Keratinocyte (primary cell): ENCODE measurements around the gene LY9. TPM values are rescaled to one million over a fixed set of nuclear protein-coding genes. Genes with fewer than 3 reads are reported as not detected.

Experiments
- DNase-seq: peaks from one replicate; pipeline ENCODE4 v3.0.0-alpha.2; 2011; ENCODE audit warnings: low read depth, missing footprints, low spot score
- FAIRE-seq: peaks from 2 replicates; lab custom pipeline; 2011; peaks lifted over from hg19 to GRCh38; lab: Jason Lieb, UNC
- H2AFZ ChIP-seq: 2 replicates; pipeline ENCODE4 v1.6.0; 2012; ENCODE audit warnings: low read length, control low read depth, inconsistent platforms; ENCODE audit not compliant: control insufficient read depth
- H3K27ac ChIP-seq: 2 replicates; pipeline ENCODE4 v1.5.1; 2011; ENCODE audit warnings: low read length; ENCODE audit not compliant: control insufficient read depth, insufficient read depth
- H3K27me3 ChIP-seq: 3 replicates; pipeline ENCODE4 v1.6.0; 2011; ENCODE audit warnings: low read length; ENCODE audit not compliant: control insufficient read depth, insufficient read depth; ENCODE audit errors: extremely low read depth
- H3K36me3 ChIP-seq, 2 experiments: 2 replicates in 1 of 2; 3 replicates in 1 of 2; pipeline ENCODE4 v1.5.1; 2011; ENCODE audit warnings: low read length in 2 of 2, mild to moderate bottlenecking in 1 of 2; ENCODE audit not compliant: control insufficient read depth in 2 of 2, insufficient read depth in 2 of 2; ENCODE audit errors: extremely low read depth in 1 of 2
- H3K4me1 ChIP-seq: 3 replicates; pipeline ENCODE4 v1.5.1; 2011; ENCODE audit warnings: low read length; ENCODE audit not compliant: control insufficient read depth, insufficient read depth; ENCODE audit errors: extremely low read depth
- H3K4me2 ChIP-seq: 3 replicates; pipeline ENCODE4 v1.6.0; 2011; ENCODE audit warnings: low read depth, low read length; ENCODE audit not compliant: control insufficient read depth, insufficient read depth; ENCODE audit errors: extremely low read depth
- H3K4me3 ChIP-seq, 3 experiments: fragments of 200-600 bp in 1 of 3; sonication (generic) in 1 of 3; 2 replicates in 2 of 3; 3 replicates in 1 of 3; pipeline ENCODE4 v1.5.1; 2011 to 2016; ENCODE audit warnings: low read length in 3 of 3, mild to moderate bottlenecking in 3 of 3, control low read depth in 2 of 3, inconsistent platforms in 1 of 3, low read depth in 1 of 3, mixed read lengths in 1 of 3, mixed run types in 1 of 3, moderate library complexity in 1 of 3; ENCODE audit not compliant: control insufficient read depth in 2 of 3, insufficient read depth in 2 of 3; ENCODE audit errors: extremely low read depth in 1 of 3
- H3K79me2 ChIP-seq: 2 replicates; pipeline ENCODE4 v1.6.0; 2012; ENCODE audit warnings: low read length; ENCODE audit not compliant: control insufficient read depth, insufficient read depth
- H3K9ac ChIP-seq: 3 replicates; pipeline ENCODE4 v1.6.0; 2011; ENCODE audit warnings: low read length; ENCODE audit not compliant: control insufficient read depth, insufficient read depth; ENCODE audit errors: extremely low read depth
- H3K9me1 ChIP-seq: 3 replicates; pipeline ENCODE4 v1.6.0; 2011; ENCODE audit warnings: low read length; ENCODE audit not compliant: control insufficient read depth, insufficient read depth; ENCODE audit errors: extremely low read depth
- H3K9me3 ChIP-seq: 2 replicates; pipeline ENCODE4 v1.5.1; 2012; ENCODE audit warnings: low read depth, low read length; ENCODE audit not compliant: control insufficient read depth
- H4K20me1 ChIP-seq: 3 replicates; pipeline ENCODE4 v1.6.0; 2011; ENCODE audit warnings: low read length; ENCODE audit not compliant: control insufficient read depth, insufficient read depth; ENCODE audit errors: extremely low read depth
- CTCF ChIP-seq, 3 experiments: IDR thresholded peaks in 1 of 3; conservative IDR thresholded peaks in 1 of 3; optimal IDR thresholded peaks in 1 of 3; 2 replicates in 2 of 3; 3 replicates in 1 of 3; pipeline versions ENCODE3 to v1.5.1; 2011; ENCODE audit warnings: low read length in 3 of 3, mild to moderate bottlenecking in 3 of 3, moderate library complexity in 2 of 3, control low read depth in 1 of 3, inconsistent platforms in 1 of 3; ENCODE audit not compliant: insufficient read depth in 2 of 3; ENCODE audit errors: extremely low read depth in 1 of 3
- EZH2 ChIP-seq: IDR thresholded peaks from one replicate; pipeline ENCODE4 v1.6.1; 2012; ENCODE audit warnings: inconsistent platforms, mild to moderate bottlenecking, low read length, moderate library complexity
- dilution Hi-C: fragments of 300-500 bp; cut with MboI; formaldehyde crosslinking; loops from one replicate; pipeline ENCODE4 v1.7.0; 2020; ENCODE audit warnings: low sequenced_read_pairs; ENCODE audit not compliant: extremely low pct_ligation_motif_present
- polyA plus RNA-seq, 5 experiments: library from polyadenylated mRNA; depleted of rRNA in 3 of 5; stranded (reverse) in 3 of 5; stranded (forward) in 1 of 5; unstranded in 1 of 5; fragments of >200 nt; gene quantifications; 1 replicate in 1 of 5; 2 replicates in 3 of 5; 3 replicates in 1 of 5; pipeline versions ENCODE4 v1.2.1 to v1.2.3, GENCODE V29; 2011 to 2012; ENCODE audit warnings: missing spikeins in 2 of 5, low read depth in 1 of 5, low replicate concordance in 1 of 5

The LY9 gene
- polyA plus RNA-seq, 1 donor (not counting 4 experiments of a cell fraction or from before 2014, with no cell fraction given), result not detected

GRCh38 chr1:160773093-160773492, 22.9 kb upstream of the LY9 start:
- H3K9ac ChIP-seq, result no peak overlapping the region
- H3K9me3 ChIP-seq, result no peaks in the 10 kb centered on the region
- H4K20me1 ChIP-seq, result no peaks in the 10 kb centered on the region
- no peak for DNase-seq
- TF ChIP-seq EZH2, result no peak
- TF ChIP-seq CTCF (optimal IDR thresholded peaks at IDR 0.05 in 1 of 3, IDR thresholded peaks at IDR 0.05 in 1 of 3, conservative IDR thresholded peaks at IDR 0.05 in 1 of 3; ENCODE audit: extremely low read depth in 1 of 3, insufficient read depth in 2 of 3, low read length in 3 of 3), result no peak
- no peak for FAIRE-seq
- no peak overlapping the region for H3K27ac ChIP-seq
- H2AFZ ChIP-seq, result no peak overlapping the region
- H3K4me3 ChIP-seq, result no peak overlapping the region
- dilution Hi-C loops, result no loop called here
- no peaks in the 10 kb centered on the region for H3K79me2 ChIP-seq
- H3K9me1 ChIP-seq, result no peaks in the 10 kb centered on the region
- no peak overlapping the region for H3K4me2 ChIP-seq
- H3K36me3 ChIP-seq, result no peaks in the 10 kb centered on the region
- peaks cover 10% of the 10 kb centered on the region for H3K4me1 ChIP-seq
- H3K27me3 ChIP-seq, result no peaks in the 10 kb centered on the region

DNA sequence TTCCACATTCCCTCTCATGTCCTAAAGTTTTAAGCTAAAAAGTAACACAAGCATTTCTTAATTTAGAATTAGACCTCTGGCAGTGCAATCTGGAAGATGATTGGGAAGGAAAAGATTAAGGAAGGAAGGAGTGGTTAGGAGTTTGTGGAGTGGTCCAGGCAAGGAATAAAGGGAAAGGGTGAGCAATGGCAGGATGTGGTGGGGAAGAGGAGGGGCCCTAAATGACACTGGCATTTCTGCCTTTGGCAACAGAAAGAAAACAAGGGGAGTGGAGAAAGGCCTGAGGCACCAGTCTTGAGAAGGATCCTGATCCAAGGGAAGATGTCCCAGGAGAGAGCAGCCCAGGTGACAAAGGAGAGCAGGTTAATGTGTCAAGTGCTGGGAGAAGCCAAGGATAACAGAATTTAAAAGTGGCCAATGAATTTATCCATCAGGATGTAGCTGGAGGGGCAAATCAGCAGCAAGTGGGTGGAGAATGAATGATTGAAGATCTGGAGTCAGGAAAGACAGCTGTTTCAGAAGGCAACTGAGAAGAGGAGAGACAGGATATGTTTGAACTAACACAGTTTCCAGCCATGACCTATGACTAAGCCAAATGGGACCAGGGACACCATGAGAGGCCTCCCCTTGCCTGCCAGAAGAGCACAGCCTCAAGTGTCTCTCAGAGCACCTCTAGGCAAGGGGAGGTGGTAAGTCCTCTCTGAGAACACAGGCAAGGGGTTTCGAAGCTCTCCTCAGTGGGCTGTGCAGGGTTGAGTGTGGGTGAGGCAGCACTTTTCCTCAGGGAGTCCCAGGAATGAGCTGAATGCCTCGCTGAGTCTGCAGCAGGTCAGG, 20.9 kb upstream of the LY9 start:
- H3K4me2 ChIP-seq, result peak overlapping the region; percentile 25
- H3K4me3 ChIP-seq, result no peak overlapping the region
- FAIRE-seq (peak; percentile 34), DNase-seq (no peak)
- no peaks in the 10 kb centered on the region for H3K27me3 ChIP-seq
- H3K9ac ChIP-seq, result no peak overlapping the region
- dilution Hi-C loops, result no loop called here
- H3K27ac ChIP-seq, result no peak overlapping the region
- H4K20me1 ChIP-seq, result no peaks in the 10 kb centered on the region
- H3K9me3 ChIP-seq, result no peaks in the 10 kb centered on the region
- no peaks in the 10 kb centered on the region for H3K79me2 ChIP-seq
- peaks cover 8% of the 10 kb centered on the region for H3K4me1 ChIP-seq
- TF ChIP-seq EZH2, result no peak
- TF ChIP-seq CTCF (optimal IDR thresholded peaks at IDR 0.05 in 1 of 3, IDR thresholded peaks at IDR 0.05 in 1 of 3, conservative IDR thresholded peaks at IDR 0.05 in 1 of 3; ENCODE audit: extremely low read depth in 1 of 3, insufficient read depth in 2 of 3, low read length in 3 of 3), result no peak
- no peaks in the 10 kb centered on the region for H3K9me1 ChIP-seq
- no peak overlapping the region for H2AFZ ChIP-seq
- no peaks in the 10 kb centered on the region for H3K36me3 ChIP-seq
